Suprapubic skin (tissue), 4 donors: ENCODE data around the gene RPTOR. TPM values are rescaled to one million over a fixed set of nuclear protein-coding genes. Genes with fewer than 3 reads are reported as not detected.
"Not testable (repeated sequence)": the region's sequence is repeated elsewhere in the genome, so short reads cannot be mapped to it uniquely, and the experiment has no call there.

Experiments used
- DNase-seq, 2 donors: peaks; one replicate each; pipeline ENCODE4 v3.0.0-alpha.2; 2019; ENCODE audit warnings: low spot score in 2 of 2
- H3K27ac ChIP-seq: fragments of 200-600 bp; sonication (generic); one replicate; pipeline ENCODE4 v1.5.1; 2019
- H3K27me3 ChIP-seq: fragments of 200-600 bp; sonication (generic); one replicate; pipeline ENCODE4 v1.5.1; 2019
- H3K36me3 ChIP-seq: fragments of 200-600 bp; sonication (generic); one replicate; pipeline ENCODE4 v1.5.1; 2019
- H3K4me1 ChIP-seq: fragments of 200-600 bp; sonication (generic); one replicate; pipeline ENCODE4 v1.5.1; 2019
- H3K4me3 ChIP-seq: fragments of 200-600 bp; sonication (generic); one replicate; pipeline ENCODE4 v1.5.1; 2019; ENCODE audit warnings: mild to moderate bottlenecking
- H3K9me3 ChIP-seq: fragments of 200-600 bp; sonication (generic); one replicate; pipeline ENCODE4 v1.5.1; 2019
- EP300 ChIP-seq: sonication (generic); formaldehyde crosslinking; IDR thresholded peaks from one replicate; pipeline ENCODE4 v1.6.1; 2017; ENCODE audit warnings: antibody characterized with exemption
- POLR2A ChIP-seq, 2 donors: fragments of 450-650 bp; IDR thresholded peaks; one replicate each; pipeline ENCODE4 v1.6.1; 2017; ENCODE audit warnings: antibody characterized with exemption in 2 of 2, mild to moderate bottlenecking in 2 of 2, moderate library complexity in 2 of 2
- POLR2AphosphoS5 ChIP-seq, 3 donors: sonication (generic); formaldehyde crosslinking; IDR thresholded peaks; one replicate each; pipeline ENCODE4 v1.6.1; 2017; ENCODE audit warnings: antibody characterized with exemption in 3 of 3
- WGBS: methylation state at CpG from one replicate; pipeline ENCODE4 v1.1.5; 2018; 5-methylcytosine and 5-hydroxymethylcytosine counted together
- total RNA-seq, 4 donors: library from RNA; depleted of rRNA; stranded (reverse); fragments of >200 nt; gene quantifications; one replicate each; pipeline ENCODE4 v1.1.0, GENCODE V29; 2016
- TF ChIP-seq, protein P1 (sequence below), 2 donors: fragments of 200-600 bp in 1 of 2; fragments of 450-650 bp in 1 of 2; sonication (generic) in 1 of 2; IDR thresholded peaks; one replicate each; pipeline ENCODE4 v1.5.1; 2016 to 2019; ENCODE audit warnings: antibody characterized with exemption in 2 of 2, mild to moderate bottlenecking in 1 of 2, moderate library complexity in 1 of 2

Gene RPTOR
- total RNA-seq, 4 donors from 2014 or later, result 45.8 to 84.6 (median 53.0) TPM

DNA sequence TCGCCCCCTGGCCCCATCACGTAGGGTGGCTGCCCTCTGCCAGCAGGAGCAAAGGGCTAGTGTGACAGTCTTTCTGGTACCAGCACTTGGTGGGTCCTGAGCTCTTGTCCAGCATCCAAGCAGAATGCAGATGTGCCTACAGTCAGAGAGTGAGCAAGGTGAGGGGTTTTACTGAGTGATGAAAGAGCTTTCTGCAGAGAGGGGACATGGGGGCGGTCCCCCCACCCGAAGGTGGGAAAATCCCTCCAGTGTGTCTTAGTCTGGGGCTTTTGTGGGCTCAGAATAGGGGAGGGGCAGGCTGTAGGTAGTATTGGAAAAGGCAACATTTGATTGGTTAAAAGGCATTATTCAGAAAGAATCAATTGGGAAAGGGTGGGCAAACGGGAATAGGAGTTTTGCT is 152.3 kb downstream of the RPTOR start:
- no peak overlapping the region for H3K27ac ChIP-seq
- no peaks in the 10 kb centered on the region for H3K36me3 ChIP-seq
- no peak for DNase-seq
- no peaks in the 10 kb centered on the region for H3K27me3 ChIP-seq
- TF ChIP-seq, protein P1, sequence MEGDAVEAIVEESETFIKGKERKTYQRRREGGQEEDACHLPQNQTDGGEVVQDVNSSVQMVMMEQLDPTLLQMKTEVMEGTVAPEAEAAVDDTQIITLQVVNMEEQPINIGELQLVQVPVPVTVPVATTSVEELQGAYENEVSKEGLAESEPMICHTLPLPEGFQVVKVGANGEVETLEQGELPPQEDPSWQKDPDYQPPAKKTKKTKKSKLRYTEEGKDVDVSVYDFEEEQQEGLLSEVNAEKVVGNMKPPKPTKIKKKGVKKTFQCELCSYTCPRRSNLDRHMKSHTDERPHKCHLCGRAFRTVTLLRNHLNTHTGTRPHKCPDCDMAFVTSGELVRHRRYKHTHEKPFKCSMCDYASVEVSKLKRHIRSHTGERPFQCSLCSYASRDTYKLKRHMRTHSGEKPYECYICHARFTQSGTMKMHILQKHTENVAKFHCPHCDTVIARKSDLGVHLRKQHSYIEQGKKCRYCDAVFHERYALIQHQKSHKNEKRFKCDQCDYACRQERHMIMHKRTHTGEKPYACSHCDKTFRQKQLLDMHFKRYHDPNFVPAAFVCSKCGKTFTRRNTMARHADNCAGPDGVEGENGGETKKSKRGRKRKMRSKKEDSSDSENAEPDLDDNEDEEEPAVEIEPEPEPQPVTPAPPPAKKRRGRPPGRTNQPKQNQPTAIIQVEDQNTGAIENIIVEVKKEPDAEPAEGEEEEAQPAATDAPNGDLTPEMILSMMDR (IDR thresholded peaks at IDR 0.05), result no peak
- TF ChIP-seq EP300, result no peak
- TF ChIP-seq POLR2AphosphoS5 (IDR thresholded peaks at IDR 0.05), result no peak
- H3K9me3 ChIP-seq, result no peaks in the 10 kb centered on the region
- 80% methylated on average over 5 of the region's 5 CpGs for WGBS
- no peak overlapping the region for H3K4me3 ChIP-seq
- peaks cover 12% of the 10 kb centered on the region for H3K4me1 ChIP-seq

DNA sequence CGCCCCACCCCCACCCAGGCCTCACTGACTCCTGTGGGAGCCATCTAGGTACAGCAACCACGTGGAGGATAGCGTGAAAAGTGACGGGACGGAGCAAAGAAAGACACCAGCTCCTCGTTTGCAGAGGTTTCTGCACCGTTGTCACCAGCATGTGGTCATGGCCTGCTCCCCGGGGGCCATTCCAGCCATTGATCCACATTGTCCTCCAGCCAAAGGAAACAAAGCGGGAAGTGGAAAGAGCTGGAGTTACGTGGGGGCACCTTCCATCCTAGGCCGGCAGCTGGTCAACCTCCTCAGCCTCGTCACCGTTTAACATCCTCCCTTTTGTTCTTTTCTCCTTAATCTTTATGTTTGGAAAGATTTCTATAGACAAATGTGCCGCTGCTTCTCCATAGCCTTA is 153.7 kb downstream of the RPTOR start:
- Histone ChIP-seq H3K9me3 (no peaks in the 10 kb centered on the region), H3K4me1 (peaks cover 12% of the 10 kb centered on the region), H3K36me3 (no peaks in the 10 kb centered on the region), H3K4me3 (no peak overlapping the region), H3K27me3 (no peaks in the 10 kb centered on the region), H3K27ac (no peak overlapping the region)
- WGBS, result 92% methylated on average over 14 of the region's 14 CpGs
- TF ChIP-seq POLR2AphosphoS5 (IDR thresholded peaks at IDR 0.05) (no peak), EP300 (no peak), POLR2A (IDR thresholded peaks at IDR 0.05) (no peak)
- TF ChIP-seq, protein P1 (IDR thresholded peaks at IDR 0.05), result no peak
- DNase-seq, result no peak

DNA sequence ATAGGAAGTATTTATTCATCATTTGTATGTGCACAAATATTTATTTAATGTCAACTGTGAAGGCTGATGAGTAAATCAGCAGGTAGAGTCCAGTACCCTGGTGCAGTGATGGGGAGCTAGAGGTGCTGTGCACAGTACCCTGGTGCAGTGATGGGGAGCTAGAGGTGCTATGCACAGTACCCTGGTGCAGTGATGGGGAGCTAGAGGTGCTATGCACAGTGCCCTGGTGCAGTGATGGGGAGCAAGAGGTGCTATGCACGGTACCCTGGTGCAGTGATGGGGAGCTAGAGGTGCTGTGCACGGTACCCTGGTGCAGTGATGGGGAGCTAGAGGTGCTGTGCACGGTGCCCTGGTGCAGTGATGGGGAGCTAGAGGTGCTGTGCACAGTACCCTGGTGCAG is 154.6 kb downstream of the RPTOR start:
- H3K27me3 ChIP-seq, H3K27ac ChIP-seq, H3K4me3 ChIP-seq, H3K36me3 ChIP-seq, H3K9me3 ChIP-seq, DNase-seq: not testable (repeated sequence)
- 88% methylated on average over 3 of the region's 3 CpGs for WGBS
- H3K4me1 ChIP-seq, result peaks cover 12% of the 10 kb centered on the region

DNA sequence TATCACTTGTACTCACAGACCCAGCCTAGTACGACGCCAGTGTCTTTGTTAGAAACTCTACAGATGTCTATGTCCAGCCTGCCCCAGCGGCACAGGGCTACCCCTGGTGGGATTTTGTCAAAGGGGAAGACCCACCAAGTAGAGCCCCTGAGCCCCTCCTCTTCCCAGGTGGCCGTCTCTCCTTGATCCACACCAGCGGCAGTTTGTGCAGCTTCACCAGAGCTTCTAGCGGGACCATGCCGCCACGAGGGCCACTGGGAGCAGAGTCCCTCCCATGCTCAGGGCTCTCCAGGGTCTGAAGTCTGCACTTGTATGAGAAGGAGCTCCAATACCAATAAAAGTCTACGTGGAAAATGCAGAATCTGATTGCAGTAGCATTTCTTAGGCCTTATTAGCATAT is 157.1 kb downstream of the RPTOR start:
- H3K4me1 ChIP-seq, result peaks cover 5% of the 10 kb centered on the region

DNA sequence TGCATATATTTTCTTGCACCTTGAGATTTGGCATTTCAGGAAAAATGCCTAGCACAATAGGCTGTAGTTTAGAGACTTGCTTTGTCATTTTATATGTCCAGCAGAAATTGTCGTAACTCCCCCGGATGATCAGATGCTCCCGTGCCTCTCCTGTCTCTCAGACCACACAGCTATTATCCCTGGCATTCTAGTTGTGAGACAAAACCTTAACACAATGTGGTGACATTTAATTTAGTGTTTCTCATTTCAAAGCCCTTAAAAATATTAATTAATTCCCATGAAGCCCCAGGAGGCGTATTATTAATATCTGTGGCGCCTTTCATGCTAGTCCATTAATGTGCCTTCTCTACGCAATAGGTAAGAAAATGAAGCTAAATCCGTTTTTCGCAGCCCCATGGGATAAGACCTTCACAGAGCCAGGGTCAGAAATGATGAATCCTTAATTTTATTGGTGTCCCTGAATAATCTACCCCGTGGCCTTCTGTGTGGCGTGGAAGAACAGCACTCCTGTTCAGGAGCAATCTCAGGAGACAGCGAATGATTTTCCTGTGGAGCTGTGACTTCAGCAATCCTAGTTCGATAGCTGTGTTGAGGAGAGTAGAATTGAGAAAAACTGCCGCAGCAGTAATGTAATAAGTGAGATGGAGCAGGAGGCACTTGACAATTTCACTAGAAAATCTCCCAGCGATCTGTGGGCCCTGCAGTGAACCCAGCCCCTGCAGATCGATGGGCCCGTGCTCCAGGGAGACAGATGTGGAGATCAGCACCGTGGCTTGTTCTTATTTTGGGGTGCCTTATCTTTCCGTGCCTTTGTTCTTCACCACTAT is 157.9 kb downstream of the RPTOR start:
- no peak for DNase-seq
- TF ChIP-seq POLR2A (IDR thresholded peaks at IDR 0.05) (no peak), EP300 (no peak), POLR2AphosphoS5 (IDR thresholded peaks at IDR 0.05) (no peak)
- TF ChIP-seq, protein P1 (IDR thresholded peaks at IDR 0.05), result no peak
- WGBS, result 96% methylated on average over 18 of the region's 18 CpGs

More for the DNA sequence above, 157.1 kb downstream of the RPTOR start:
- Histone ChIP-seq H3K27me3 (no peaks in the 10 kb centered on the region), H3K9me3 (no peaks in the 10 kb centered on the region), H3K4me3 (no peak overlapping the region), H3K27ac (no peak overlapping the region), H3K36me3 (no peaks in the 10 kb centered on the region)
- no peak for TF ChIP-seq EP300
- TF ChIP-seq, protein P1 (IDR thresholded peaks at IDR 0.05), result no peak
- TF ChIP-seq POLR2A (IDR thresholded peaks at IDR 0.05), result no peak
- TF ChIP-seq POLR2AphosphoS5 (IDR thresholded peaks at IDR 0.05), result no peak
- WGBS, result 90% methylated on average over 9 of the region's 9 CpGs
- no peak for DNase-seq

More for the DNA sequence above, 157.9 kb downstream of the RPTOR start:
- H3K27me3 ChIP-seq, result no peaks in the 10 kb centered on the region
- no peaks in the 10 kb centered on the region for H3K36me3 ChIP-seq
- no peak overlapping the region for H3K4me3 ChIP-seq
- H3K27ac ChIP-seq, result no peak overlapping the region
- peaks cover 5% of the 10 kb centered on the region for H3K4me1 ChIP-seq
- H3K9me3 ChIP-seq, result no peaks in the 10 kb centered on the region
